ENCODE measurements around the gene POLDIP3. TPM values are rescaled to one million over a fixed set of nuclear protein-coding genes. Genes with fewer than 3 reads are reported as not detected.

The POLDIP3 gene, protein sequence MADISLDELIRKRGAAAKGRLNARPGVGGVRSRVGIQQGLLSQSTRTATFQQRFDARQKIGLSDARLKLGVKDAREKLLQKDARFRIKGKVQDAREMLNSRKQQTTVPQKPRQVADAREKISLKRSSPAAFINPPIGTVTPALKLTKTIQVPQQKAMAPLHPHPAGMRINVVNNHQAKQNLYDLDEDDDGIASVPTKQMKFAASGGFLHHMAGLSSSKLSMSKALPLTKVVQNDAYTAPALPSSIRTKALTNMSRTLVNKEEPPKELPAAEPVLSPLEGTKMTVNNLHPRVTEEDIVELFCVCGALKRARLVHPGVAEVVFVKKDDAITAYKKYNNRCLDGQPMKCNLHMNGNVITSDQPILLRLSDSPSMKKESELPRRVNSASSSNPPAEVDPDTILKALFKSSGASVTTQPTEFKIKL
- total RNA-seq (46.6 and 60.4 TPM in 2 replicates), polyA plus RNA-seq (29.3 and 29.5 TPM in 2 replicates), polyA minus RNA-seq (40.7 and 46.2 TPM in 2 replicates), Bru-seq, nascent RNA (percentile 80 among the genes with signal in this experiment), BruChase-seq, experiment 1, labeled RNA remaining after a 6-hour chase (percentile 85 among the genes with signal in this experiment), BruChase-seq, experiment 2, labeled RNA remaining after a 2-hour chase (percentile 80 among the genes with signal in this experiment)
- 37.7 and 39.0 TPM in 2 replicates for polyA plus RNA-seq (2011; cell fraction: cytosol; rRNA removed)
- polyA plus RNA-seq (2011; cell fraction: nucleus; rRNA removed) = 57.7 and 64.0 TPM in 2 replicates
- polyA plus RNA-seq (2012) = 49.4 and 55.9 TPM in 2 replicates
- polyA minus RNA-seq (2011; cell fraction: cytosol; rRNA and poly(A)+ RNA removed) = 22.6 TPM
- polyA minus RNA-seq (2011; cell fraction: nucleus; rRNA and poly(A)+ RNA removed) = 25.2 and 28.3 TPM in 2 replicates
- long read RNA-seq, transcript POLDIP3-203 (8 exons, 3,323 nt) = minor isoform, 17 of 181 reads
- long read RNA-seq, transcript POLDIP3-201 (9 exons, 3,441 nt) = major isoform, 80 of 181 reads
- long read RNA-seq, partial matches to known transcripts = 4 of 181 reads
- long read RNA-seq, other reads (novel, unspliced or antisense) = 80 of 181 reads

DNA sequence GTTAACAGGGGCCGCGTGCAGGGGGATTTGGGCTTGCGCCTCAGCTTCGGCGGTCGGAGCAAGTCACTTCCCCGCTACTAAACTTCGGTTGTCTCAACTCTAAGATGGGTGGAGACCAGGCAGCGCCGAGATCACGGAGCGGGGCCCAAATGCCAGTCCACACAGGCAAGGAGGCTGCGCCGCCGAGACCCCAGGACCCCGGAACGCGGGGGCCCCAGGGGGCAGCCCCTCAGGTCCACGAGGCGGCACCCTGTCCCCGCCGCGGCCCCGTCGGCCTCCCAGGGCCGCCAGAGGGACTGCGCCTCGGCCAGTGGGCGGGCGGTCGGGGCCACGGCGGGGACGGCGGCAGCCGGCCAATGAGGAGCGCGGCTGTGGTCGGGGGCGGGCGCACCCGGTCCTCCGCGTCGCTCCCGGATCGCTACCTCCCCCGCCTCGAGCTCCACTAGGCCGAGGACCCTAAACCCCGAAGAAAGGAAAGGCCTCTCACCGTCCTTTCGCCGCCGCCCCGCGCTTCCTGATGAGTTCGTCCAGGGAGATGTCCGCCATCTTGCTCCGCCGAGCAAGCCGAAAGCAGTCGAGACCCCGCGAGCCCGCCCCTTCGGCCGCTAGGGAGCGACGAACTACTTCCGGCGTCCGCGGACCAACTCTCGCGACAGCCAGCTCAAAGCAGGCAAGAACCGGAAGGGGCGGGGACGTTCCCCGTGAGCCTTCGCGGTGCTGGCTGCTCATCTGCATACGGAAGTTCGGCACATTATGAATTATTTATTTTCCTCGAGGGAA is at the start of gene POLDIP3:
Gene POLDIP3, minus strand, starts transcription at position 572 of the 780 bp plus-strand sequence. Its CDS starts 26 bp downstream, at position 546.
- POLR2A ChIA-PET = interaction anchor here (0.6 to 2.0 kb wide), 6 partner anchors 21 to 476 kb away, joined by 3 to 9 read pairs (median 3); partner anchors contain the start of gene CYB5R3
- peak within 1 kb of the TSS; percentile 99 for H3K27ac ChIP-seq (ENCODE audit: insufficient read depth, low read depth, low read length)
- peaks cover 45% of the 10 kb centered on the region for H3K79me2 ChIP-seq (ENCODE audit: control insufficient read depth, insufficient read depth, low read length)
- H3K4me1 ChIP-seq (ENCODE audit: control insufficient read depth, extremely low read depth, insufficient read depth, low read length) = peaks cover 23% of the 10 kb centered on the region
- peak; percentile 75 for TF ChIP-seq POLR2A (IDR thresholded peaks at IDR 0.05; ENCODE audit: low read depth, low read length)
- TF ChIP-seq, protein P1, sequence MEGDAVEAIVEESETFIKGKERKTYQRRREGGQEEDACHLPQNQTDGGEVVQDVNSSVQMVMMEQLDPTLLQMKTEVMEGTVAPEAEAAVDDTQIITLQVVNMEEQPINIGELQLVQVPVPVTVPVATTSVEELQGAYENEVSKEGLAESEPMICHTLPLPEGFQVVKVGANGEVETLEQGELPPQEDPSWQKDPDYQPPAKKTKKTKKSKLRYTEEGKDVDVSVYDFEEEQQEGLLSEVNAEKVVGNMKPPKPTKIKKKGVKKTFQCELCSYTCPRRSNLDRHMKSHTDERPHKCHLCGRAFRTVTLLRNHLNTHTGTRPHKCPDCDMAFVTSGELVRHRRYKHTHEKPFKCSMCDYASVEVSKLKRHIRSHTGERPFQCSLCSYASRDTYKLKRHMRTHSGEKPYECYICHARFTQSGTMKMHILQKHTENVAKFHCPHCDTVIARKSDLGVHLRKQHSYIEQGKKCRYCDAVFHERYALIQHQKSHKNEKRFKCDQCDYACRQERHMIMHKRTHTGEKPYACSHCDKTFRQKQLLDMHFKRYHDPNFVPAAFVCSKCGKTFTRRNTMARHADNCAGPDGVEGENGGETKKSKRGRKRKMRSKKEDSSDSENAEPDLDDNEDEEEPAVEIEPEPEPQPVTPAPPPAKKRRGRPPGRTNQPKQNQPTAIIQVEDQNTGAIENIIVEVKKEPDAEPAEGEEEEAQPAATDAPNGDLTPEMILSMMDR (IDR thresholded peaks at IDR 0.05; ENCODE audit: extremely low read depth in 1 of 2, insufficient read depth in 1 of 2, low read depth in 1 of 2, low read length in 2 of 2) = peak in 1 of 2 donors; percentile 35
- TF ChIP-seq EZH2 (IDR thresholded peaks at IDR 0.05; ENCODE audit: borderline replicate concordance, low read depth, low read length, severe bottlenecking) = no peak
- peak; percentile 89 for TF ChIP-seq POLR2AphosphoS5 (IDR thresholded peaks at IDR 0.05; ENCODE audit: insufficient read depth, low read depth, low read length)
- TF ChIP-seq FOS (IDR thresholded peaks at IDR 0.05; ENCODE audit: borderline replicate concordance, insufficient read depth, low read length) = no peak
- dilution Hi-C loops (cut with MboI; ENCODE audit: extremely low pct_ligation_motif_present, low sequenced_read_pairs) (no loop called here), intact Hi-C loops (cut with micrococcal nuclease) (loop anchor here (1.0 to 5.0 kb wide), 2 partner anchors 21 to 108 kb away; partner anchors contain the start of gene A4GALT)
- no peaks in the 10 kb centered on the region for H3K27me3 ChIP-seq (ENCODE audit: control insufficient read depth in 2 of 2, insufficient read depth in 2 of 2, low read length in 2 of 2)
- no peaks in the 10 kb centered on the region for H3K9me1 ChIP-seq (replicated peaks; ENCODE audit: control insufficient read depth, extremely low read depth, insufficient read depth, low read length)
- CTCF ChIA-PET = interaction anchor here (1.4 to 3.1 kb wide), 4 partner anchors 11 to 476 kb away, joined by 3 to 9 read pairs (median 4); no protein-coding TSS in a partner anchor
- BruUV-seq (replicated peaks) = no TSS peak
- DNase-seq (ENCODE audit: low read depth, low spot score) (peak; percentile 97), FAIRE-seq (peak; percentile 99)
- peak within 1 kb of the TSS; percentile 96 for H3K9ac ChIP-seq (replicated peaks; ENCODE audit: extremely low read depth, insufficient read depth, low read length)
- H3K36me3 ChIP-seq (ENCODE audit: control insufficient read depth in 2 of 2, extremely low read depth in 1 of 2, insufficient read depth in 2 of 2, low read length in 2 of 2) = peaks cover 0 to under 1% of the 10 kb centered on the region in 2 experiments
- no peaks in the 10 kb centered on the region for H4K20me1 ChIP-seq (replicated peaks; ENCODE audit: control insufficient read depth, extremely low read depth, insufficient read depth, low read length)
- peak within 1 kb of the TSS; percentile 99 for H3K4me2 ChIP-seq (ENCODE audit: insufficient read depth, low read length)
- peak within 1 kb of the TSS; percentile 83 for H2AFZ ChIP-seq (ENCODE audit: low read depth, low read length)
- no peaks in the 10 kb centered on the region for H3K9me3 ChIP-seq (replicated peaks; ENCODE audit: control insufficient read depth, insufficient read depth, low read length)
- H3K4me3 ChIP-seq (replicated peaks in 1 of 3; ENCODE audit: insufficient read depth in 1 of 3, low read depth in 1 of 3, low read length in 3 of 3) = peak within 1 kb of the TSS; percentile 89 to 94 (median 90)
